Osteocyte (in vitro differentiated cells): ENCODE results near the gene CPXM2. TPM values are rescaled to one million over a fixed set of nuclear protein-coding genes. Genes with fewer than 3 reads are reported as not detected.

ENCODE experiments used
- DNase-seq: peaks from one replicate; pipeline ENCODE4 v3.0.0; 2021; ENCODE audit warnings: mixed read lengths; ENCODE audit not compliant: unreplicated experiment; ENCODE audit errors: extremely low spot score
- H3K27ac Mint-ChIP-seq: one replicate; pipeline ENCODE4 v1.8.0; 2021; ENCODE audit warnings: mild to moderate bottlenecking, mixed read lengths; ENCODE audit not compliant: unreplicated experiment
- H3K27me3 Mint-ChIP-seq: one replicate; pipeline ENCODE4 v1.8.0; 2021; ENCODE audit warnings: mixed read lengths; ENCODE audit not compliant: unreplicated experiment
- H3K36me3 Mint-ChIP-seq: one replicate; pipeline ENCODE4 v1.8.0; 2021; ENCODE audit warnings: mixed read lengths; ENCODE audit not compliant: unreplicated experiment
- H3K4me1 Mint-ChIP-seq: one replicate; pipeline ENCODE4 v1.8.0; 2021; ENCODE audit warnings: mixed read lengths; ENCODE audit not compliant: unreplicated experiment
- H3K4me3 Mint-ChIP-seq: one replicate; pipeline ENCODE4 v1.8.0; 2021; ENCODE audit warnings: mild to moderate bottlenecking, moderate library complexity, mixed read lengths; ENCODE audit not compliant: unreplicated experiment
- H3K9me3 Mint-ChIP-seq: one replicate; pipeline ENCODE4 v1.8.0; 2021; ENCODE audit warnings: mixed read lengths; ENCODE audit not compliant: unreplicated experiment
- total RNA-seq: library from RNA; stranded (reverse); gene quantifications from 2 replicates; pipeline ENCODE4 v1.2.1, GENCODE V29; 2021
- TF ChIP-seq, protein P1 (sequence below): fragments of 200-600 bp; sonication (generic); IDR thresholded peaks from 2 replicates; pipeline ENCODE4 v1.5.0; 2021; ENCODE audit warnings: antibody characterized with exemption, mild to moderate bottlenecking, moderate library complexity

Gene CPXM2
- total RNA-seq, 1 donor from 2014 or later, result not detected

DNA sequence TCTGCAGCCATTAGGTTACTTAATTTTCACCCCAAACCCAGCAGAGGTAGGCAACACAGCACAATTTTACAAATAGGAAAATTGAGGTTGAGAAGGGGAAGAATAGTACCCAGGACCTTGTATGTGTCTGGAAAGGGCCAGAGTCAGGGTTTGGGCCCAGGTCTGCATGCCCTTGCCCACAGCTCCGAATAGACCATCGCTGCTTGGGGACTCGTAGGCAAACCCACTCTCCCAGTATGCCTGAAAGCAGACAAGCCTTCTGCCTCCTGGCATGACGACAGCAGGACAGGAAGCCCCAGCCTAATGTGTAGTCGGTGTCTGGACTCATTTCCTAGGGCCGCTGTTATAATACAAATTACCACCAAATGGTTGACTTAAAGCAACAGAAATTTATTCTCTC lies 133.8 kb downstream of the CPXM2 start:
- Mint-ChIP-seq H3K4me1 (no peaks in the 10 kb centered on the region), H3K9me3 (no peaks in the 10 kb centered on the region), H3K36me3 (no peaks in the 10 kb centered on the region), H3K27me3 (no peaks in the 10 kb centered on the region), H3K4me3 (no peak overlapping the region), H3K27ac (no peak overlapping the region)
- TF ChIP-seq, protein P1, sequence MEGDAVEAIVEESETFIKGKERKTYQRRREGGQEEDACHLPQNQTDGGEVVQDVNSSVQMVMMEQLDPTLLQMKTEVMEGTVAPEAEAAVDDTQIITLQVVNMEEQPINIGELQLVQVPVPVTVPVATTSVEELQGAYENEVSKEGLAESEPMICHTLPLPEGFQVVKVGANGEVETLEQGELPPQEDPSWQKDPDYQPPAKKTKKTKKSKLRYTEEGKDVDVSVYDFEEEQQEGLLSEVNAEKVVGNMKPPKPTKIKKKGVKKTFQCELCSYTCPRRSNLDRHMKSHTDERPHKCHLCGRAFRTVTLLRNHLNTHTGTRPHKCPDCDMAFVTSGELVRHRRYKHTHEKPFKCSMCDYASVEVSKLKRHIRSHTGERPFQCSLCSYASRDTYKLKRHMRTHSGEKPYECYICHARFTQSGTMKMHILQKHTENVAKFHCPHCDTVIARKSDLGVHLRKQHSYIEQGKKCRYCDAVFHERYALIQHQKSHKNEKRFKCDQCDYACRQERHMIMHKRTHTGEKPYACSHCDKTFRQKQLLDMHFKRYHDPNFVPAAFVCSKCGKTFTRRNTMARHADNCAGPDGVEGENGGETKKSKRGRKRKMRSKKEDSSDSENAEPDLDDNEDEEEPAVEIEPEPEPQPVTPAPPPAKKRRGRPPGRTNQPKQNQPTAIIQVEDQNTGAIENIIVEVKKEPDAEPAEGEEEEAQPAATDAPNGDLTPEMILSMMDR, result no peak
- DNase-seq, result no peak

- H3K36me3 Mint-ChIP-seq, result no peaks in the 10 kb centered on the region
- no peak overlapping the region for H3K27ac Mint-ChIP-seq
- no peak for DNase-seq
- H3K27me3 Mint-ChIP-seq, result no peaks in the 10 kb centered on the region
- H3K4me3 Mint-ChIP-seq, result no peak overlapping the region
- TF ChIP-seq, protein P1, result no peak
- H3K9me3 Mint-ChIP-seq, result peaks cover 8% of the 10 kb centered on the region
- no peaks in the 10 kb centered on the region for H3K4me1 Mint-ChIP-seq
Observed at GRCh38 chr10:123755061-123755460, 136.5 kb downstream of the CPXM2 start.

DNA sequence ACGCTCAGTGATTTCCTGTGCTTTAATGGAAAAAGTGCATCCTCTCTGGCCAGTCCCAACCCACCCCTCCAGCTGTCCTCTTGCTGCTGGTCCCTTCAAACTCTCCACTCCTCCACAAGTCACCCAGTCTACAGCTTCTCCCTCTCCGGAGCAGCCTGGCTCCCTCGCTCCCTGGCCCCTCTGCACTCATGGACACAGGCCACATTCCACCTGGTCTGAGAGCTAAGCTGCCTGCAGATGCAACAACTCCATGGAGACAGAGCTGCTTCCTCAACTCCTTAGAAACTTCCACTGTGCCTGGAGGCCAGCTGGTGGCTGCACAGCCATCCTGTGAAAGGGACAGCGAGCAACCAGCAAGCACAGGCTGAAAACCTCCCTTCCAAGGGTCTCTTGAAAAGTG lies 137.5 kb downstream of the CPXM2 start:
- TF ChIP-seq, protein P1, result no peak
- H3K27ac Mint-ChIP-seq, result no peak overlapping the region
- peaks cover 8% of the 10 kb centered on the region for H3K9me3 Mint-ChIP-seq
- DNase-seq, result no peak
- H3K36me3 Mint-ChIP-seq, result no peaks in the 10 kb centered on the region
- H3K4me3 Mint-ChIP-seq, result no peak overlapping the region
- H3K27me3 Mint-ChIP-seq, result no peaks in the 10 kb centered on the region
- H3K4me1 Mint-ChIP-seq, result no peaks in the 10 kb centered on the region

- no peak overlapping the region for H3K27ac Mint-ChIP-seq
- no peak overlapping the region for H3K4me3 Mint-ChIP-seq
- H3K4me1 Mint-ChIP-seq, result no peaks in the 10 kb centered on the region
- H3K36me3 Mint-ChIP-seq, result no peaks in the 10 kb centered on the region
- no peak for DNase-seq
- H3K9me3 Mint-ChIP-seq, result peaks cover 8% of the 10 kb centered on the region
- no peaks in the 10 kb centered on the region for H3K27me3 Mint-ChIP-seq
- TF ChIP-seq, protein P1, result no peak
Observed at GRCh38 chr10:123751342-123752134, 140.1 kb downstream of the CPXM2 start.

- H3K36me3 Mint-ChIP-seq, result no peaks in the 10 kb centered on the region
- no peak overlapping the region for H3K27ac Mint-ChIP-seq
- no peak for DNase-seq
- TF ChIP-seq, protein P1, result no peak
- H3K4me3 Mint-ChIP-seq, result no peak overlapping the region
- H3K27me3 Mint-ChIP-seq, result no peaks in the 10 kb centered on the region
- H3K4me1 Mint-ChIP-seq, result no peaks in the 10 kb centered on the region
- H3K9me3 Mint-ChIP-seq, result peaks cover 8% of the 10 kb centered on the region
Observed at GRCh38 chr10:123750901-123751300, 140.7 kb downstream of the CPXM2 start.
